Sigmoid colon (tissue), 4 donors: ENCODE measurements around the gene PMPCB.
"Not testable (repeated sequence)": the region's sequence is repeated elsewhere in the genome, so short reads cannot be mapped to it uniquely, and the experiment has no call there.

Experiments used
- EP300 ChIP-seq, 4 donors: sonication (generic); formaldehyde crosslinking; IDR thresholded peaks; one replicate each; pipeline ENCODE4 v1.6.1; 2017; ENCODE audit warnings: antibody characterized with exemption in 4 of 4
- TF ChIP-seq, protein P1 (sequence below), 4 experiments: fragments of 450-650 bp in 3 of 4; fragments of 200-600 bp in 1 of 4; IDR thresholded peaks; one replicate each; pipeline ENCODE4 v1.5.1; 2016 to 2019; ENCODE audit warnings: antibody characterized with exemption in 4 of 4, mild to moderate bottlenecking in 3 of 4, moderate library complexity in 2 of 4

DNA sequence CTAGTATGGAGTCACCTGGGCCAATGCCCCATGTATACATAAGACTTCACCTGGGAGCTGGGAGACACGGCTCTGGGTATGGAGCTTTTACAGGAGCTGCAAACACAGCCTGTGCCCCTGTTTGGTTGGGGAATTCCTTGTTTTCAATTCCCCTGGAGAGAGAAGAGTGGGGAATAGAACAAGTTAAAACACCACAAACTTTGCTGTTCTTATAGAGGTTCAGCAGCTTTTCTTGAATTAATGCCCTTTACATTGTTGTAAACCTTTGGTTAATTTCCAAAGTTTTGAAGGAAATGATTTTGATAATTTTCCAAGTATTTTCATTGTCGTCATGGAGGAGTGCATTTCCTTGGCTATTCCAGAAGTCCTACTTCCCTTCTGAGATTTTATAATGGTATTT lies 19.0 kb upstream of the PMPCB start:
- TF ChIP-seq, protein P1, sequence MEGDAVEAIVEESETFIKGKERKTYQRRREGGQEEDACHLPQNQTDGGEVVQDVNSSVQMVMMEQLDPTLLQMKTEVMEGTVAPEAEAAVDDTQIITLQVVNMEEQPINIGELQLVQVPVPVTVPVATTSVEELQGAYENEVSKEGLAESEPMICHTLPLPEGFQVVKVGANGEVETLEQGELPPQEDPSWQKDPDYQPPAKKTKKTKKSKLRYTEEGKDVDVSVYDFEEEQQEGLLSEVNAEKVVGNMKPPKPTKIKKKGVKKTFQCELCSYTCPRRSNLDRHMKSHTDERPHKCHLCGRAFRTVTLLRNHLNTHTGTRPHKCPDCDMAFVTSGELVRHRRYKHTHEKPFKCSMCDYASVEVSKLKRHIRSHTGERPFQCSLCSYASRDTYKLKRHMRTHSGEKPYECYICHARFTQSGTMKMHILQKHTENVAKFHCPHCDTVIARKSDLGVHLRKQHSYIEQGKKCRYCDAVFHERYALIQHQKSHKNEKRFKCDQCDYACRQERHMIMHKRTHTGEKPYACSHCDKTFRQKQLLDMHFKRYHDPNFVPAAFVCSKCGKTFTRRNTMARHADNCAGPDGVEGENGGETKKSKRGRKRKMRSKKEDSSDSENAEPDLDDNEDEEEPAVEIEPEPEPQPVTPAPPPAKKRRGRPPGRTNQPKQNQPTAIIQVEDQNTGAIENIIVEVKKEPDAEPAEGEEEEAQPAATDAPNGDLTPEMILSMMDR (IDR thresholded peaks at IDR 0.05) = not testable (repeated sequence)
- not testable (repeated sequence) for TF ChIP-seq EP300 (IDR thresholded peaks at IDR 0.05)
